NCI-H1092 (cell line): ENCODE measurements around the gene TSPAN18.

Experiments
- DNase-seq: peaks from one replicate; lab custom pipeline; 2025; lab: John Stamatoyannopoulos, UW

TSPAN18 gene

GRCh38 chr11:44916801-44917385 is 190.1 kb downstream of the TSPAN18 start:
- no peak for DNase-seq

- DNase-seq = no peak
Observed at GRCh38 chr11:44917741-44918140, 191.0 kb downstream of the TSPAN18 start.

- no peak for DNase-seq
Observed at GRCh38 chr11:44920451-44920850, 193.7 kb downstream of the TSPAN18 start.

GRCh38 chr11:44923115-44923514 is 196.4 kb downstream of the TSPAN18 start:
- DNase-seq = no peak

- DNase-seq = no peak
Observed at GRCh38 chr11:44923806-44924205, 197.0 kb downstream of the TSPAN18 start.

- DNase-seq = no peak
Observed at GRCh38 chr11:44926036-44926435, 199.3 kb downstream of the TSPAN18 start.

GRCh38 chr11:44927174-44927661 is 200.5 kb downstream of the TSPAN18 start:
- DNase-seq = peak; percentile 82

GRCh38 chr11:44928144-44928543 is 201.4 kb downstream of the TSPAN18 start:
- no peak for DNase-seq

GRCh38 chr11:44928816-44929215 is 202.1 kb downstream of the TSPAN18 start:
- DNase-seq = no peak

GRCh38 chr11:44930588-44931302 is 204.0 kb downstream of the TSPAN18 start:
- no peak for DNase-seq

- DNase-seq = no peak
Observed at GRCh38 chr11:44931466-44931865, 204.7 kb downstream of the TSPAN18 start.

- no peak for DNase-seq
Observed at GRCh38 chr11:44934110-44934509, 207.3 kb downstream of the TSPAN18 start.

- no peak for DNase-seq
Observed at GRCh38 chr11:44934735-44935250, 208.0 kb downstream of the TSPAN18 start.

GRCh38 chr11:44936525-44936924 is 209.8 kb downstream of the TSPAN18 start:
- DNase-seq = peak; percentile 79

- DNase-seq = no peak
Observed at GRCh38 chr11:44936951-44937543, 210.3 kb downstream of the TSPAN18 start.

GRCh38 chr11:44938066-44938691 is 211.4 kb downstream of the TSPAN18 start:
- no peak for DNase-seq

GRCh38 chr11:44939673-44940395 is 213.1 kb downstream of the TSPAN18 start:
- DNase-seq = no peak

GRCh38 chr11:44940404-44940803 is 213.6 kb downstream of the TSPAN18 start:
- no peak for DNase-seq

GRCh38 chr11:44940835-44941234 is 214.1 kb downstream of the TSPAN18 start:
- DNase-seq = no peak

- DNase-seq = peak; percentile 52
Observed at GRCh38 chr11:44941259-44942021, 214.7 kb downstream of the TSPAN18 start.
